ENCODE measurements around the gene CEP72.

DNA sequence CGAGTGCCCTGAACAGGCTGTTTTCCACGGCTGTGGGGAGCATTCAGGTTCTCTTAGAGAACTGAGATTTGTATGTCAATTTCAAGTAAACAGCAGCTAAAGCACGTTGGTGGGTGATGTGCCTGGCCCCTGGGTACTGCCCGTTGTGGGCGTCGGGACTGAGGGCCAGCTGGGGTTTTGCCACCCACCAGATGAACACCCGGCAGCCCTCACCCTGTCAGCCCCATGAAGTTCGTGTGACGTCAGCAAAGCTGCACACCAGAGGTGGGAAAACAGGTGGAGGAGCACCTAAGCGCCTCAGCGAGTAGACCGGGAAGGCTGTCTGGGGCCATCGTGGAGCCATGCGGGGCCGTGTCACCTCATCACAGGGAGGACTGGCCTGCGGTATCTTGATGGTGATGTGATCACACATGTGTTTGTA lies 9.2 kb downstream of the CEP72 start:
- no peak for TF ChIP-seq EZH2phosphoT487 (IDR thresholded peaks at IDR 0.05)
- TF ChIP-seq, protein P1, sequence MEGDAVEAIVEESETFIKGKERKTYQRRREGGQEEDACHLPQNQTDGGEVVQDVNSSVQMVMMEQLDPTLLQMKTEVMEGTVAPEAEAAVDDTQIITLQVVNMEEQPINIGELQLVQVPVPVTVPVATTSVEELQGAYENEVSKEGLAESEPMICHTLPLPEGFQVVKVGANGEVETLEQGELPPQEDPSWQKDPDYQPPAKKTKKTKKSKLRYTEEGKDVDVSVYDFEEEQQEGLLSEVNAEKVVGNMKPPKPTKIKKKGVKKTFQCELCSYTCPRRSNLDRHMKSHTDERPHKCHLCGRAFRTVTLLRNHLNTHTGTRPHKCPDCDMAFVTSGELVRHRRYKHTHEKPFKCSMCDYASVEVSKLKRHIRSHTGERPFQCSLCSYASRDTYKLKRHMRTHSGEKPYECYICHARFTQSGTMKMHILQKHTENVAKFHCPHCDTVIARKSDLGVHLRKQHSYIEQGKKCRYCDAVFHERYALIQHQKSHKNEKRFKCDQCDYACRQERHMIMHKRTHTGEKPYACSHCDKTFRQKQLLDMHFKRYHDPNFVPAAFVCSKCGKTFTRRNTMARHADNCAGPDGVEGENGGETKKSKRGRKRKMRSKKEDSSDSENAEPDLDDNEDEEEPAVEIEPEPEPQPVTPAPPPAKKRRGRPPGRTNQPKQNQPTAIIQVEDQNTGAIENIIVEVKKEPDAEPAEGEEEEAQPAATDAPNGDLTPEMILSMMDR (IDR thresholded peaks at IDR 0.05) = no peak
